Activated T-helper 1 cell treated with anti-CD3 and anti-CD28 coated beads, Interleukin-12 subunit alpha, Interleukin-12 subunit beta, Interleukin-2, Interleukin-4 antibody, amounts not matched to agents 30 ng/mL and 10 ng/mL and 1 ng/mL, durations not matched to agents 14 hours and 24 hours and 36 hours (primary cell): Measurements from ENCODE around the gene RSPH1. TPM values are rescaled to one million over a fixed set of nuclear protein-coding genes. Genes with fewer than 3 reads are reported as not detected.

Source experiments
- DNase-seq: peaks from one replicate; pipeline ENCODE4 v3.0.0; 2021; ENCODE audit warnings: low spot score
- H3K27ac Mint-ChIP-seq: one replicate; pipeline ENCODE4 v1.8.0; 2021; ENCODE audit warnings: mild to moderate bottlenecking, mixed read lengths
- H3K27me3 Mint-ChIP-seq: one replicate; pipeline ENCODE4 v1.8.0; 2022; ENCODE audit warnings: mild to moderate bottlenecking, moderate library complexity, mixed read lengths; ENCODE audit not compliant: insufficient read depth
- H3K36me3 Mint-ChIP-seq: one replicate; pipeline ENCODE4 v1.8.0; 2021; ENCODE audit warnings: low read depth, mixed read lengths
- H3K4me1 Mint-ChIP-seq: one replicate; pipeline ENCODE4 v1.8.0; 2021; ENCODE audit warnings: low read depth, mixed read lengths
- H3K4me3 Mint-ChIP-seq: one replicate; pipeline ENCODE4 v1.8.0; 2021; ENCODE audit warnings: mild to moderate bottlenecking, moderate library complexity, mixed read lengths
- H3K9me3 Mint-ChIP-seq: one replicate; pipeline ENCODE4 v1.8.0; 2021; ENCODE audit warnings: mixed read lengths
- intact Hi-C: fragments of 100-400 bp; cut with micrococcal nuclease; formaldehyde crosslinking; loops from one replicate; pipeline ENCODE4 v1.15.1; 2024
- total RNA-seq: library from RNA; stranded (reverse); gene quantifications from 2 replicates; pipeline ENCODE4 v1.2.3, GENCODE V29; 2022

Gene RSPH1
- not detected in 2 replicates for total RNA-seq

DNA sequence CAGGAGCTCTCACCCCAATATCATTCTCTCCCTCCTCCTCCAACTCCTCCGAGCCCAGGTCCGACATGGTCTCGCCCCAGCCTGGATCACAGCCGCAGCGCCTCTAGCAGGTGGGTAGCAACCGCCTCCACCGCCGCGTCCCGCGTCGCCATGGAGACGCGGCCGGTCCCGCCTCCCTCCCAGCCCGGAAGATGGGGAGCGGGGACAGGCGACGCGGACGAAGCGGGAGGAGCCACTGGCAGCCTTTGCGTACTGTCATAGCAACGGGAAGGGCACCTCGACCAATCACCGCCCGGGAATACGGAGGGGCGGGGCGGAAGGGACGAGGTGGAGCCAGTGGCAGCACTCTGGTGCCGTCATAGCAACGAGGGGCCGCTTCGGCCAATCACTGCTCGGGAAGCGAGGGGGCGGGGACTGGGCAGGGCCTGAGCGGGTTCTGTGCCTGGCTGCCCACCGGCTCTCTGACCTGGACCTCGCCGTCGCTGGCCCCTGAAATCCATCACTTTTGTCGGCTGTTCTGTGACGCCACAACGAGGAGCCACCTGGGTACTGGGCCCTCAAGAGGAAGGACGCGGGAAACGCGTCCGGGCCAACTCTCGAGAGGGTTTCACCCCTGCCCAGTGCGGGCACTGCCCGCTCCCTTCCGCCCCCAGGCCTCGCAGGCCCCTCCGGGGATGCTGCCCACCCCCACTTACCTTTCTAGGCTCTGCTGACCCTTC is at the start of gene RSPH1:
Gene RSPH1 (minus strand): TSS at position 105 of the 719 bp plus-strand sequence. CDS start 38 bp downstream, at position 67.
- DNase-seq = peak; percentile 99
- H3K27ac Mint-ChIP-seq = peak within 1 kb of the TSS; percentile 83
- H3K9me3 Mint-ChIP-seq = no peaks in the 10 kb centered on the region
- intact Hi-C loops = loop anchor here (1.0 to 5.0 kb wide), 10 partner anchors 17 to 494 kb away; partner anchors contain the start of genes NDUFV3 and SLC37A1
- H3K4me1 Mint-ChIP-seq = peaks cover 25% of the 10 kb centered on the region
- H3K4me3 Mint-ChIP-seq = peak within 1 kb of the TSS; percentile 92
- no peaks in the 10 kb centered on the region for H3K36me3 Mint-ChIP-seq
- peaks cover 6% of the 10 kb centered on the region for H3K27me3 Mint-ChIP-seq

DNA sequence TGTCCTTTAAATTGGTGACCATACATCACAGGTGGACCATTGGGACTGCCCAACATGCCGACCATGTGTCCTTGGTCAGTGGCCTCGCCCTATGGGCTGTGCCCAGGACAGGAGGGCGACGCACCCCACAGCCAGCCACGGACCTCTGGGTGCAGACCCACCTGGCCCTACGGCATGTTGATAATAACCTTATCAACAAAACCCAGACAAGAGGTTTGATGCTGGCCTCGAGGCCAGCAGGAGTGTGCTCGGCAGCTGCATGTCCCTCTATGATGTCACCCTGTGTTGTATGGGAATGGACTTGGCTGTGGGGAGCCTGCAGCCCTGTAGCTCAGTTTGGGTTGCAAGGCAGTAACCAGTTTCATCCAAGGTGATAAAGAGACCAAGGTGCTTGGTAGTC is 49.7 kb upstream of the RSPH1 start:
- Mint-ChIP-seq H3K4me1 (peaks cover 9% of the 10 kb centered on the region), H3K4me3 (no peak overlapping the region), H3K36me3 (peaks cover 25% of the 10 kb centered on the region), H3K9me3 (no peaks in the 10 kb centered on the region), H3K27me3 (no peaks in the 10 kb centered on the region), H3K27ac (no peak overlapping the region)
- intact Hi-C loops = no loop called here
- no peak for DNase-seq

GRCh38 chr21:42545317-42545716 is 49.3 kb upstream of the RSPH1 start:
- DNase-seq = no peak
- H3K27ac Mint-ChIP-seq = no peak overlapping the region
- H3K4me3 Mint-ChIP-seq = no peak overlapping the region
- no peaks in the 10 kb centered on the region for H3K27me3 Mint-ChIP-seq
- peaks cover 25% of the 10 kb centered on the region for H3K36me3 Mint-ChIP-seq
- H3K4me1 Mint-ChIP-seq = peaks cover 9% of the 10 kb centered on the region
- intact Hi-C loops = no loop called here
- H3K9me3 Mint-ChIP-seq = no peaks in the 10 kb centered on the region

DNA sequence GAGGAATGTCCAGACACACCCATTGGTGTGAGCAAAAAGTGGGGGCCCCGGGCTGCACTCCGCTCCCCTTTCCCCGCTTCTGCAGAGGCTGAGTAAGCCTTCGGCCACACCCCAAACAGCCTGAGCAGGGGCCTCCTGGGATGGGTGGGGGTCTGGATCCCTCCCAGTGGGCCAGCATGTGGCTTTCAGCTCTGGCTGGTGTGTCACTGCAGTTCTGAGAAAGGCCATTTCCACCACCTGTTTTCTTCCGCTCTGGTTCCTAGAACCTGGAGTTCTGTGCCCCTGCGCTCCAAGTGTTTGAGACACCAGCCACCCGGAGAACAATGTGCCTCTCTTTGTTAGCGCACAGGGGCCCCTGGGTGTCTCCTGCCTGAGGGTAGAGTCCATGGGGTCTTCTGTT is 48.5 kb upstream of the RSPH1 start:
- intact Hi-C loops = no loop called here
- Mint-ChIP-seq H3K27me3 (no peaks in the 10 kb centered on the region), H3K4me1 (peaks cover 9% of the 10 kb centered on the region), H3K4me3 (no peak overlapping the region), H3K9me3 (no peaks in the 10 kb centered on the region), H3K27ac (peak overlapping the region; percentile 4), H3K36me3 (peaks cover 20% of the 10 kb centered on the region)
- DNase-seq = no peak

DNA sequence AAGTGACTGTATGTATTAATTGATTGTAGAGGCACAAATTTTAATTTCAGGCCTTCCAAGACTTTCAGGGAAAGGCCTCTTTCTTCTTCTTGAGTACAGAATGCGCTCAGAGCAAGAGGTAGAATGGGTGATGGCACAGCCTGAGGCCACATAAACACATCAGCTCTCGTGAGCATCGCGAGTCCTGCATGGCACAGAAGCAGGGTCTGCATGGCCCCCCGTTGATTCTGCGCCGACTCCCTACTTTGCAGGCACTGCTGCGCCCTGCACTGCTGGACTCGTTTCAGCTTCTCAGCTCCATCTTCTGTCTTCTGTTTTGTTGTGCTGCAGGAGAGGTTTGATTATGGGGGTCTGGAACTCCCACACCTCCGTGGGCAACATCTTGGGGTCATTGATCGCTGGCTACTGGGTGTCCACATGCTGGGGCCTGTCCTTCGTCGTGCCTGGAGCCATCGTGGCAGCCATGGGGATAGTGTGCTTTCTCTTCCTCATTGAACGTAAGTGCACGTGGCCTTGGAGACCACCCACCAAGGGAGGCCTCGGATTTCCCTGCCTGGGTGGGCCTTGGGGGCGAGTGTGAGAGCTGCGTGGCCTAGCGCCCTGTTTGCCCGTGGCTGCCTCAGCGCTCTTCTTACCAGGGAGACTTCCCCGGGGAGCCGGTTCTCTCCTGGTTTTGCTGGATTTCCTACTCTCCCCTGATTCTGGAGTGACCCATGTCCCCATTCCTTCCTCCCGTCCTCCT is 47.3 kb upstream of the RSPH1 start:
- no peak overlapping the region for H3K4me3 Mint-ChIP-seq
- H3K36me3 Mint-ChIP-seq = peaks cover 13% of the 10 kb centered on the region
- no peak overlapping the region for H3K27ac Mint-ChIP-seq
- H3K27me3 Mint-ChIP-seq = no peaks in the 10 kb centered on the region
- DNase-seq = no peak
- H3K9me3 Mint-ChIP-seq = no peaks in the 10 kb centered on the region
- intact Hi-C loops = no loop called here
- peaks cover 9% of the 10 kb centered on the region for H3K4me1 Mint-ChIP-seq

GRCh38 chr21:42542596-42542995 is 46.6 kb upstream of the RSPH1 start:
- peaks cover 9% of the 10 kb centered on the region for H3K4me1 Mint-ChIP-seq
- no peaks in the 10 kb centered on the region for H3K27me3 Mint-ChIP-seq
- DNase-seq = no peak
- intact Hi-C loops = no loop called here
- no peak overlapping the region for H3K27ac Mint-ChIP-seq
- no peaks in the 10 kb centered on the region for H3K9me3 Mint-ChIP-seq
- H3K4me3 Mint-ChIP-seq = no peak overlapping the region
- H3K36me3 Mint-ChIP-seq = peaks cover 8% of the 10 kb centered on the region

DNA sequence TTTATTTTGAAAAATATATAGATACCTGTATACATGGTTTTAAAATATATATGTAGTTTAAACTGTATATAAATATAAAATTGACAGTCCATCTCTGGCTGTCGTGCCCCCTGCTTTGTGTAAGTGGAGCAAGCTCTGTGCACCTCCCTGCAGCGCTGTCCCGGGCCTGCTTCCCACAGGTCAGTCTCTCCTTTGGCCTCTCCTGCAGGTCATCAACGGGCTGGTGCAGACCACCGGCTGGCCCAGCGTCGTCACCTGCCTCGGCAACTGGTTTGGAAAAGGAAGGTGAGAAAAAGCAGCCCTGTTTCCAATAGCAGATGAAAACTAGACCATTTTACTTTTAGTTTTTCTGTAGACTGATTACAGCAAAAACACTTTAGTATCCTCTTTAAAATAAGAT is 46.2 kb upstream of the RSPH1 start:
- H3K4me1 Mint-ChIP-seq = peaks cover 9% of the 10 kb centered on the region
- DNase-seq = no peak
- peaks cover 6% of the 10 kb centered on the region for H3K36me3 Mint-ChIP-seq
- H3K27ac Mint-ChIP-seq = no peak overlapping the region
- no peaks in the 10 kb centered on the region for H3K9me3 Mint-ChIP-seq
- H3K4me3 Mint-ChIP-seq = no peak overlapping the region
- intact Hi-C loops = no loop called here
- H3K27me3 Mint-ChIP-seq = no peaks in the 10 kb centered on the region

GRCh38 chr21:42541618-42542017 is 45.6 kb upstream of the RSPH1 start:
- H3K4me3 Mint-ChIP-seq = no peak overlapping the region
- H3K36me3 Mint-ChIP-seq = peaks cover 6% of the 10 kb centered on the region
- no peak for DNase-seq
- intact Hi-C loops = no loop called here
- H3K27me3 Mint-ChIP-seq = no peaks in the 10 kb centered on the region
- no peaks in the 10 kb centered on the region for H3K9me3 Mint-ChIP-seq
- H3K4me1 Mint-ChIP-seq = peaks cover 9% of the 10 kb centered on the region
- H3K27ac Mint-ChIP-seq = no peak overlapping the region

- H3K36me3 Mint-ChIP-seq = peaks cover 6% of the 10 kb centered on the region
- H3K27ac Mint-ChIP-seq = no peak overlapping the region
- no peaks in the 10 kb centered on the region for H3K9me3 Mint-ChIP-seq
- no peak overlapping the region for H3K4me3 Mint-ChIP-seq
- intact Hi-C loops = no loop called here
- H3K27me3 Mint-ChIP-seq = no peaks in the 10 kb centered on the region
- no peak for DNase-seq
- H3K4me1 Mint-ChIP-seq = peaks cover 9% of the 10 kb centered on the region
Observed at GRCh38 chr21:42541174-42541573, 45.1 kb upstream of the RSPH1 start.

GRCh38 chr21:42540396-42540795 is 44.4 kb upstream of the RSPH1 start:
- Mint-ChIP-seq H3K27ac (no peak overlapping the region), H3K36me3 (peaks cover 6% of the 10 kb centered on the region), H3K4me3 (no peak overlapping the region), H3K4me1 (peaks cover 8% of the 10 kb centered on the region), H3K9me3 (no peaks in the 10 kb centered on the region), H3K27me3 (no peaks in the 10 kb centered on the region)
- DNase-seq = no peak
- intact Hi-C loops = no loop called here

- intact Hi-C loops = no loop called here
Observed at GRCh38 chr21:42539931-42540343, 43.9 kb upstream of the RSPH1 start.

GRCh38 chr21:42539342-42539741 is 43.3 kb upstream of the RSPH1 start:
- Mint-ChIP-seq H3K36me3 (peaks cover 7% of the 10 kb centered on the region), H3K27me3 (no peaks in the 10 kb centered on the region), H3K27ac (no peak overlapping the region), H3K4me3 (no peak overlapping the region), H3K9me3 (no peaks in the 10 kb centered on the region), H3K4me1 (no peaks in the 10 kb centered on the region)
- DNase-seq = no peak
- intact Hi-C loops = no loop called here

More at GRCh38 chr21:42539931-42540343, 43.9 kb upstream of the RSPH1 start:
- Mint-ChIP-seq H3K36me3 (peaks cover 7% of the 10 kb centered on the region), H3K4me1 (peaks cover 3% of the 10 kb centered on the region), H3K27ac (no peak overlapping the region), H3K9me3 (no peaks in the 10 kb centered on the region), H3K27me3 (no peaks in the 10 kb centered on the region), H3K4me3 (no peak overlapping the region)
- DNase-seq = no peak

DNA sequence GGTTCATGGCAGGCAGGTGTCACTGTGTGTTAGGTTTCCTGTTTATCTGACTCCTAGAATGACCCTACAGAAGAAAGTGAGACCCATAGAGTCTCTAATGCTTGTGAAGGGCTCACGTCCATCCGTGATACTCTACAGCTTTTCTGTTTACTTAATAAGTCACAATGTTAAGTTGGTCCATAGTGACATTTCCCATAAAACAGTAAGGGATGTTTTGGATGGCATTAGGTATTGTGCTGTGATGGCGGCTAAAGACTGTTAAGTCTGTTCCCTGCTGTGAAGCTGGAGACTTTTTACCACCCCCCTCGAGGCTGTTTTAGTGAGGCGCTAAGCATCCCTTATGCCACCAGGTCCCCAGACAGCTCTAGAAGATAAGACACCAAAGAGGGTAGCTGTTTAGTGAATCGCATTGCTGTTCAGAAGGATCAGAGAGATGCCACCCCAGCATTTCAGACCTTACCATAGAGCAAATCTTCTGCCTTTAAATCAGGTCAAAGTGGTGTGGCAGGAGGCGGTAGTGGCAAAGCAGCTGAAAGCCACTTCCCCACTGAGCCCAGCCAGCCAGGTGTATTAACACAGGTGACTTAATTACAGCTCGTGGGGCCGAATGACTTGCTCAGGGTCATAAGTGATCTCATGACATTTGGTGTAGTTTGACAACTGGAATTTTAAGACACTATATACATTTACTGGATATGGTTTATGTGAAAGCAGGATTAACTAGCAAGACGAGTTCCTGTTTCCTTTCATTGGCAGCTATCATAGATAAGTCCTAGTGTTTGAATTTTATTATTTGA is 42.7 kb upstream of the RSPH1 start:
- intact Hi-C loops = no loop called here

More for the DNA sequence above, 42.7 kb upstream of the RSPH1 start:
- DNase-seq = no peak
- Mint-ChIP-seq H3K9me3 (no peaks in the 10 kb centered on the region), H3K36me3 (peaks cover 7% of the 10 kb centered on the region), H3K4me3 (no peak overlapping the region), H3K4me1 (no peaks in the 10 kb centered on the region), H3K27ac (no peak overlapping the region), H3K27me3 (no peaks in the 10 kb centered on the region)
